Stomach (tissue), 9 donors: ENCODE results near the gene SMCHD1. TPM values are rescaled to one million over a fixed set of nuclear protein-coding genes. Genes with fewer than 3 reads are reported as not detected.

Source experiments
- DNase-seq, 2 donors: peaks; one replicate each; pipeline versions ENCODE4 v3.0.0 to v3.0.0-alpha.2; 2013 to 2019
- H3K27ac ChIP-seq, 5 donors: fragments of 200-600 bp in 4 of 5; sonication (generic) in 4 of 5; one replicate each; pipeline ENCODE4 v1.5.1; 2013 to 2019; ENCODE audit warnings: mild to moderate bottlenecking in 1 of 5, moderate library complexity in 1 of 5
- H3K27me3 ChIP-seq, 3 donors: fragments of 200-600 bp; sonication (generic); one replicate each; pipeline ENCODE4 v1.5.1; 2017 to 2019; ENCODE audit warnings: mixed run types in 1 of 3
- H3K36me3 ChIP-seq, 4 donors: fragments of 200-600 bp; sonication (generic); 1 replicate in 3 of 4; 2 replicates in 1 of 4; pipeline ENCODE4 v1.5.1; 2016 to 2019
- H3K4me1 ChIP-seq, 4 donors: fragments of 200-600 bp; sonication (generic); one replicate each; pipeline ENCODE4 v1.5.1; 2016 to 2019
- H3K4me3 ChIP-seq, 4 donors: fragments of 200-600 bp; sonication (generic) in 3 of 4; one replicate each; pipeline ENCODE4 v1.5.1; 2016 to 2019; ENCODE audit warnings: mild to moderate bottlenecking in 1 of 4
- H3K9me3 ChIP-seq, 4 donors: fragments of 200-600 bp; sonication (generic); one replicate each; pipeline ENCODE4 v1.5.1; 2016 to 2019
- EP300 ChIP-seq: sonication (generic); formaldehyde crosslinking; IDR thresholded peaks from one replicate; pipeline ENCODE4 v1.6.1; 2017; ENCODE audit warnings: antibody characterized with exemption
- POLR2A ChIP-seq, 4 donors: fragments of 450-650 bp; IDR thresholded peaks; one replicate each; pipeline ENCODE4 v1.6.1; 2016; ENCODE audit warnings: antibody characterized with exemption in 4 of 4, control low read depth in 2 of 4, mild to moderate bottlenecking in 1 of 4, moderate library complexity in 1 of 4
- POLR2AphosphoS5 ChIP-seq, 3 donors: sonication (generic); formaldehyde crosslinking; IDR thresholded peaks; one replicate each; pipeline ENCODE4 v1.6.1; 2016; ENCODE audit warnings: antibody characterized with exemption in 3 of 3
- WGBS, 5 donors: extraction: QIAGEN DNeasy Blood & Tissue Kit in 3 of 5; methylation state at CpG; one replicate each; pipeline versions ENCODE4 v1.1.5 to v1.1.7; 2013 to 2018; 5-methylcytosine and 5-hydroxymethylcytosine counted together
- intact Hi-C: fragments of 100-400 bp; cut with DNase I; formaldehyde crosslinking; loops from one replicate; pipeline ENCODE4 v1.15.1; 2023; ENCODE audit warnings: low total_unique reads
- polyA plus RNA-seq, 3 donors: library from polyadenylated mRNA; stranded (reverse); fragments of 200-250 nt; gene quantifications; one replicate each; pipeline ENCODE4 v1.2.3, GENCODE V29; 2013
- total RNA-seq, 5 donors: library from RNA; depleted of rRNA; stranded (reverse); fragments of >200 nt; gene quantifications; one replicate each; pipeline versions ENCODE4 v1.1.0 to v1.2.3, GENCODE V29; 2014 to 2016
- TF ChIP-seq, protein P1 (sequence below), 7 experiments: fragments of 450-650 bp in 4 of 7; fragments of 200-600 bp in 3 of 7; sonication (generic) in 3 of 7; IDR thresholded peaks; one replicate each; pipeline ENCODE4 v1.5.1; 2016 to 2019; ENCODE audit warnings: antibody characterized with exemption in 7 of 7, control low read depth in 2 of 7, mild to moderate bottlenecking in 1 of 7
- donor health status: healthy with polysubstance abuse.
- donor health status: Bipolar disorder and iron deficiency.
- donor health status: healthy.

The SMCHD1 gene
- total and polyA plus RNA-seq, 8 donors, result 5.0 to 377 (median 61.2) TPM

DNA sequence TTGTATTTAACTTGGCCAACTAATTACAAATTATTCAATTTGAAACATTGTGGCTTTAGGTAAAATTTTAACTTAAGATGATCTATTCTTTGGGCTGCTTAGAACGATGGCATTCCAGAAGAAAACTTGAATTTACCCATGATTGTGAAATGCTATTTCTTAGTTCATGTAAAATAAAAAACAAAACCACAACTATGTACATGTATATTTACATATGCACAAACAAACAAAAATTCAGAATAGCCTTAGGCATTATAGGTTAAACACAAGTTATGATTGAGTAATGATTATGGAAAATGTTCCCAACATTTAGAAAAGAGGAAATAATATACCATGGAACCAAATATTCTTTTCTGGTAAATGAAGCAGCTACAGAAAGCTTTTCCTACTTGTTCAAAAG, 3.5 kb upstream of the SMCHD1 start:
- DNase-seq, result no peak
- intact Hi-C loops, result loop anchor here (10.0 kb wide), 1 partner anchor 77 kb away; the partner anchor contains the start of genes METTL4 and NDC80

GRCh38 chr18:2653467-2653866, 2.1 kb upstream of the SMCHD1 start:
- 79 to 89% (median 81%) methylated on average over 4 of the region's 4 CpGs for WGBS, 5 donors
- no peaks in the 10 kb centered on the region for H3K36me3 ChIP-seq
- no peak for DNase-seq
- TF ChIP-seq POLR2A (IDR thresholded peaks at IDR 0.05), result no peak
- no peak overlapping the region for H3K4me3 ChIP-seq
- peaks cover 7 to 33% (median 20%) of the 10 kb centered on the region in 4 donors for H3K4me1 ChIP-seq
- no peaks in the 10 kb centered on the region for H3K27me3 ChIP-seq
- no peaks in the 10 kb centered on the region for H3K9me3 ChIP-seq
- peak overlapping the region in 1 of 5 donors; percentile 98 for H3K27ac ChIP-seq
- intact Hi-C loops, result loop anchor here (10.0 kb wide), 1 partner anchor 79 kb away; the partner anchor contains the start of genes METTL4 and NDC80

More for the DNA sequence above, 3.5 kb upstream of the SMCHD1 start:
- TF ChIP-seq POLR2A (IDR thresholded peaks at IDR 0.05) (no peak), EP300 (no peak), POLR2AphosphoS5 (IDR thresholded peaks at IDR 0.05) (no peak)
- TF ChIP-seq, protein P1, sequence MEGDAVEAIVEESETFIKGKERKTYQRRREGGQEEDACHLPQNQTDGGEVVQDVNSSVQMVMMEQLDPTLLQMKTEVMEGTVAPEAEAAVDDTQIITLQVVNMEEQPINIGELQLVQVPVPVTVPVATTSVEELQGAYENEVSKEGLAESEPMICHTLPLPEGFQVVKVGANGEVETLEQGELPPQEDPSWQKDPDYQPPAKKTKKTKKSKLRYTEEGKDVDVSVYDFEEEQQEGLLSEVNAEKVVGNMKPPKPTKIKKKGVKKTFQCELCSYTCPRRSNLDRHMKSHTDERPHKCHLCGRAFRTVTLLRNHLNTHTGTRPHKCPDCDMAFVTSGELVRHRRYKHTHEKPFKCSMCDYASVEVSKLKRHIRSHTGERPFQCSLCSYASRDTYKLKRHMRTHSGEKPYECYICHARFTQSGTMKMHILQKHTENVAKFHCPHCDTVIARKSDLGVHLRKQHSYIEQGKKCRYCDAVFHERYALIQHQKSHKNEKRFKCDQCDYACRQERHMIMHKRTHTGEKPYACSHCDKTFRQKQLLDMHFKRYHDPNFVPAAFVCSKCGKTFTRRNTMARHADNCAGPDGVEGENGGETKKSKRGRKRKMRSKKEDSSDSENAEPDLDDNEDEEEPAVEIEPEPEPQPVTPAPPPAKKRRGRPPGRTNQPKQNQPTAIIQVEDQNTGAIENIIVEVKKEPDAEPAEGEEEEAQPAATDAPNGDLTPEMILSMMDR (IDR thresholded peaks at IDR 0.05), result no peak
- H3K9me3 ChIP-seq, result no peaks in the 10 kb centered on the region
- peaks cover 0 to 18% (median 6%) of the 10 kb centered on the region in 4 donors for H3K4me1 ChIP-seq
- H3K36me3 ChIP-seq, result no peaks in the 10 kb centered on the region
- no peaks in the 10 kb centered on the region for H3K27me3 ChIP-seq
- H3K4me3 ChIP-seq, result no peak overlapping the region
- no peak overlapping the region for H3K27ac ChIP-seq
- WGBS, 5 donors, result 82 to 93% (median 90%) methylated on average over 1 of the region's 1 CpG

GRCh38 chr18:2654169-2654927, 1.2 kb upstream of the SMCHD1 start:
- WGBS, 5 donors, result 22 to 36% (median 33%) methylated on average over 13 of the region's 13 CpGs
- intact Hi-C loops, result loop anchor here (10.0 kb wide), 1 partner anchor 80 kb away; the partner anchor contains the start of genes METTL4 and NDC80

GRCh38 chr18:2654928-2655177, 673 bp upstream of the SMCHD1 start:
- peaks cover 15 to 47% (median 33%) of the 10 kb centered on the region in 4 donors for H3K4me1 ChIP-seq
- no peaks in the 10 kb centered on the region for H3K27me3 ChIP-seq
- H3K4me3 ChIP-seq, result peak overlapping the region; percentile 77 to 93 (median 86)
- no peak for TF ChIP-seq EP300
- TF ChIP-seq, protein P1 (IDR thresholded peaks at IDR 0.05), result no peak
- TF ChIP-seq POLR2A (IDR thresholded peaks at IDR 0.05), result no peak
- TF ChIP-seq POLR2AphosphoS5 (IDR thresholded peaks at IDR 0.05), result no peak
- no peaks in the 10 kb centered on the region for H3K36me3 ChIP-seq
- 0 to 1% (median 1%) methylated on average over 21 to 22 of the region's 22 CpGs for WGBS, 5 donors
- peak; percentile 64 to 88 for DNase-seq
- peak overlapping the region; percentile 93 to 99 (median 98) for H3K27ac ChIP-seq
- H3K9me3 ChIP-seq, result no peaks in the 10 kb centered on the region
- intact Hi-C loops, result loop anchor here (10.0 kb wide), 1 partner anchor 80 kb away; the partner anchor contains the start of genes METTL4 and NDC80

More at GRCh38 chr18:2654169-2654927, 1.2 kb upstream of the SMCHD1 start:
- no peaks in the 10 kb centered on the region for H3K36me3 ChIP-seq
- H3K9me3 ChIP-seq, result no peaks in the 10 kb centered on the region
- peaks cover 13 to 42% (median 29%) of the 10 kb centered on the region in 4 donors for H3K4me1 ChIP-seq
- DNase-seq, result peak in 1 of 2 donors; percentile 32
- H3K4me3 ChIP-seq, result peak overlapping the region; percentile 77 to 93 (median 86)
- no peak for TF ChIP-seq EP300
- TF ChIP-seq, protein P1 (IDR thresholded peaks at IDR 0.05), result no peak
- H3K27ac ChIP-seq, result peak overlapping the region; percentile 93 to 99 (median 98)
- H3K27me3 ChIP-seq, result no peaks in the 10 kb centered on the region

DNA sequence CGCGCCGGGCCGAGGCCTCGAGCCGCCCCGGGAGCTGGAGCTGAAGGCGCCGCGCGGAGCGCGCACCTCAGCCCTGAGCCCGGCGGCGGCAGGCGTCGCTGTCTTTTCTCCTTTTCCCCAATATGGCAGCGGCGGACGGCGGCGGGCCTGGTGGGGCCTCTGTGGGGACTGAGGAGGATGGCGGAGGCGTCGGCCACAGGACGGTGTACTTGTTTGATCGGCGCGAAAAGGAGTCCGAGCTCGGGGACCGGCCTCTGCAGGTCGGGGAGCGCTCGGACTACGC, 369 bp downstream of the SMCHD1 start:
- no peak for TF ChIP-seq POLR2AphosphoS5 (IDR thresholded peaks at IDR 0.05)
- TF ChIP-seq, protein P1 (IDR thresholded peaks at IDR 0.05), result no peak
- no peaks in the 10 kb centered on the region for H3K9me3 ChIP-seq
- H3K4me3 ChIP-seq, result peak overlapping the region; percentile 77 to 93 (median 86)
- no peaks in the 10 kb centered on the region for H3K27me3 ChIP-seq
- H3K36me3 ChIP-seq, result peaks cover 0 to 2% (median 0%) of the 10 kb centered on the region in 4 donors
- no peak for DNase-seq
- H3K27ac ChIP-seq, result peak overlapping the region; percentile 93 to 99 (median 98)
- H3K4me1 ChIP-seq, result peaks cover 15 to 56% (median 37%) of the 10 kb centered on the region in 4 donors
- intact Hi-C loops, result loop anchor here (10.0 kb wide), 1 partner anchor 81 kb away; the partner anchor contains the start of genes METTL4 and NDC80
- WGBS, 5 donors, result 0% methylated on average over 19 to 37 of the region's 37 CpGs
